GM12878 (cell line): Measurements from ENCODE around the gene LRRN2. TPM values are rescaled to one million over a fixed set of nuclear protein-coding genes. Genes with fewer than 3 reads are reported as not detected.

ENCODE experiments used
- ATAC-seq: fragments of 200-7000 bp; cut with Tn5 transposase; 3 replicates; pipeline ENCODE4 v1.9.1; 2020; ENCODE audit warnings: mild to moderate bottlenecking, moderate library complexity
- BruUV-seq: library from RNA; stranded (reverse); fragments of 400-500 nt; replicated peaks from 2 replicates; lab custom pipeline; 2021; lab: Mats Ljungman, UMichigan
- CTCF ChIA-PET: fragments of 300-600 bp; sonication (Branson Sonifier 250); formaldehyde crosslinking; extraction: SDS; loops from one replicate; lab custom pipeline; 2021; ENCODE audit warnings: inconsistent platforms; lab: Yijun Ruan, JAX
- POLR2A ChIA-PET: fragments of 350-600 bp; formaldehyde crosslinking; extraction: SDS; loops from one replicate; lab custom pipeline; 2021; ENCODE audit warnings: inconsistent platforms; lab: Charles Lee
- RAD21 ChIA-PET: fragments of 300-600 bp; sonication (Branson Sonifier 250); formaldehyde crosslinking; loops from one replicate; lab custom pipeline; 2023; ENCODE audit warnings: antibody characterized with exemption; ENCODE audit not compliant: unreplicated experiment; lab: Charles Lee
- SMC1A ChIA-PET: fragments of 300-600 bp; sonication (Branson Sonifier 250); formaldehyde crosslinking; loops from one replicate; lab custom pipeline; 2023; ENCODE audit not compliant: unreplicated experiment, uncharacterized antibody; lab: Charles Lee
- DNase-seq: peaks from one replicate; pipeline ENCODE4 v3.0.0-alpha.2; 2011; ENCODE audit warnings: low read depth, low spot score
- FAIRE-seq: peaks from 3 replicates; lab custom pipeline; 2011; peaks lifted over from hg19 to GRCh38; lab: Jason Lieb, UNC
- H2AFZ ChIP-seq: 2 replicates; pipeline ENCODE4 v1.6.0; 2011; ENCODE audit warnings: low read depth, low read length, control low read depth; ENCODE audit not compliant: control insufficient read depth
- H3K27ac ChIP-seq: 2 replicates; pipeline ENCODE4 v1.5.1; 2011; ENCODE audit warnings: control low read depth; ENCODE audit not compliant: control insufficient read depth, insufficient read depth
- H3K27me3 ChIP-seq, 2 experiments: replicated peaks in 1 of 2; 2 replicates each; pipeline versions ENCODE4 v1.6.0 to v1.6.1; 2011; ENCODE audit warnings: low read length in 1 of 2; ENCODE audit not compliant: control insufficient read depth in 2 of 2, insufficient read depth in 2 of 2
- H3K36me3 ChIP-seq, 2 experiments: 2 replicates each; pipeline ENCODE4 v1.5.1; 2011; ENCODE audit warnings: low read length in 1 of 2; ENCODE audit not compliant: control insufficient read depth in 2 of 2, insufficient read depth in 2 of 2
- H3K4me1 ChIP-seq: 2 replicates; pipeline ENCODE4 v1.6.1; 2011; ENCODE audit warnings: mild to moderate bottlenecking, low read length, moderate library complexity, mixed read lengths; ENCODE audit not compliant: control insufficient read depth, insufficient read depth
- H3K4me2 ChIP-seq: 2 replicates; pipeline ENCODE4 v1.6.0; 2011; ENCODE audit warnings: control low read depth; ENCODE audit not compliant: control insufficient read depth, insufficient read depth
- H3K4me3 ChIP-seq: fragments of 200-600 bp; sonication (generic); 2 replicates; pipeline ENCODE4 v1.5.1; 2016
- H3K79me2 ChIP-seq: 2 replicates; pipeline ENCODE4 v1.6.0; 2011; ENCODE audit warnings: low read length; ENCODE audit not compliant: control insufficient read depth, insufficient read depth
- H3K9ac ChIP-seq: 2 replicates; pipeline ENCODE4 v1.8.0; 2011; ENCODE audit warnings: low read length, control low read depth, mixed read lengths; ENCODE audit not compliant: control insufficient read depth, insufficient read depth
- H3K9me3 ChIP-seq: replicated peaks from 3 replicates; pipeline ENCODE4 v1.5.1; 2011; ENCODE audit warnings: mild to moderate bottlenecking, low read length; ENCODE audit not compliant: control insufficient read depth, insufficient read depth
- H4K20me1 ChIP-seq: 2 replicates; pipeline ENCODE4 v1.6.0; 2011; ENCODE audit not compliant: control insufficient read depth, insufficient read depth
- BHLHE40 ChIP-seq, 2 experiments: fragments of 450-650 bp in 1 of 2; IDR thresholded peaks; 2 replicates each; pipeline ENCODE4 v1.6.1; 2011 to 2017; ENCODE audit warnings: low read depth in 2 of 2, borderline replicate concordance in 1 of 2, improper control_type of control experiment in 1 of 2, low read length in 1 of 2, mild to moderate bottlenecking in 1 of 2
- CHD1 ChIP-seq: IDR thresholded peaks from 2 replicates; pipeline ENCODE4 v1.6.1; 2012; ENCODE audit warnings: low read depth, low read length, improper control_type of control experiment
- DPF2 ChIP-seq: fragments of 450-650 bp; IDR thresholded peaks from 2 replicates; pipeline ENCODE4 v1.6.1; 2017; ENCODE audit warnings: mild to moderate bottlenecking
- HCFC1 ChIP-seq: fragments of 150-350 bp; IDR thresholded peaks from 2 replicates; pipeline ENCODE4 v1.6.1; 2014; ENCODE audit warnings: low read length
- KDM1A ChIP-seq: fragments of 200-600 bp; sonication (generic); IDR thresholded peaks from 2 replicates; pipeline ENCODE4 v1.6.1; 2016; ENCODE audit warnings: borderline replicate concordance
- KLF5 ChIP-seq: fragments of 450-650 bp; IDR thresholded peaks from 2 replicates; pipeline ENCODE4 v1.6.1; 2014; ENCODE audit warnings: mild to moderate bottlenecking; ENCODE audit not compliant: partially characterized antibody
- MEF2A ChIP-seq: IDR thresholded peaks from 2 replicates; pipeline ENCODE4 v1.6.1; 2011; ENCODE audit warnings: low read depth, mild to moderate bottlenecking, low read length, moderate library complexity; ENCODE audit not compliant: insufficient read depth
- MTA2 ChIP-seq: fragments of 450-650 bp; IDR thresholded peaks from 2 replicates; pipeline ENCODE4 v1.6.1; 2016; ENCODE audit warnings: low read depth, mild to moderate bottlenecking, moderate library complexity
- MXI1 ChIP-seq: fragments of 150-350 bp; IDR thresholded peaks from 2 replicates; pipeline ENCODE4 v1.6.1; 2011; ENCODE audit warnings: low read depth, mild to moderate bottlenecking, inconsistent platforms, low read length, improper control_type of control experiment
- MYB ChIP-seq: fragments of 150-350 bp; IDR thresholded peaks from 2 replicates; pipeline ENCODE4 v1.6.1; 2014; ENCODE audit warnings: mild to moderate bottlenecking, low read depth, low read length, borderline replicate concordance
- NFIC ChIP-seq: IDR thresholded peaks from 2 replicates; pipeline ENCODE4 v1.6.1; 2012; ENCODE audit warnings: low read depth, mild to moderate bottlenecking, inconsistent platforms, low read length, moderate library complexity
- RAD51 ChIP-seq: fragments of 450-650 bp; IDR thresholded peaks from 2 replicates; pipeline ENCODE4 v1.6.1; 2016; ENCODE audit warnings: moderate library complexity, mild to moderate bottlenecking, inconsistent platforms
- SREBF1 ChIP-seq: IDR thresholded peaks from 2 replicates; pipeline ENCODE4 v1.6.1; 2012; ENCODE audit warnings: mild to moderate bottlenecking, low read length
- SUPT20H ChIP-seq: IDR thresholded peaks from 2 replicates; pipeline ENCODE4 v1.6.1; 2011; ENCODE audit warnings: low read depth, mild to moderate bottlenecking, low read length, moderate library complexity, borderline replicate concordance; ENCODE audit not compliant: control insufficient read depth
- ZNF24 ChIP-seq: fragments of 450-650 bp; IDR thresholded peaks from 2 replicates; pipeline ENCODE4 v1.6.1; 2017; ENCODE audit warnings: antibody characterized with exemption, mild to moderate bottlenecking
- WGBS: methylation state at CpG from one replicate; pipeline ENCODE4 v1.1.6; 2016; ENCODE audit warnings: low lambda C conversion rate; ENCODE audit not compliant: insufficient replicate concordance, insufficient coverage; ENCODE audit errors: missing lambda C conversion rate; 5-methylcytosine and 5-hydroxymethylcytosine counted together
- in situ Hi-C: fragments of 300-500 bp; cut with MboI; formaldehyde crosslinking; loops from 9 replicates; pipeline ENCODE4 v1.14.3; 2018; ENCODE audit warnings: mixed read lengths
- intact Hi-C: fragments of 100-400 bp; cut with micrococcal nuclease; formaldehyde crosslinking; loops from one replicate; pipeline ENCODE4 v1.14.2; 2022; ENCODE audit not compliant: unreplicated experiment
- polyA plus RNA-seq, 11 experiments: library from polyadenylated mRNA; depleted of rRNA in 4 of 11; unstranded in 6 of 11; stranded (reverse) in 5 of 11; fragments of >200 nt; fragmentation: Nextera tagmentation in 4 of 11; fragmentation: Illumina TruSeq in 1 of 11; extraction: Ambion mirVana in 4 of 11; extraction: Trizol in 1 of 11; gene quantifications; 1 replicate in 1 of 11; 2 replicates in 10 of 11; pipeline versions ENCODE4 v1.2.1 to v1.2.3, GENCODE V29; 2011 to 2016; ENCODE audit warnings: inconsistent platforms in 2 of 11, missing spikeins in 2 of 11, low read depth in 1 of 11
- total RNA-seq, 4 experiments: library from RNA; depleted of rRNA in 3 of 4; stranded (reverse); fragments of >200 nt in 3 of 4; fragmentation: Illumina TruSeq in 1 of 4; extraction: Trizol in 1 of 4; gene quantifications; 2 replicates each; pipeline versions ENCODE4 v1.2.1 to v1.2.3, GENCODE V29; 2013 to 2021
- TF ChIP-seq, protein P1 (sequence below): fragments of 150-350 bp; IDR thresholded peaks from 2 replicates; pipeline ENCODE4 v1.6.1; 2016; ENCODE audit warnings: low read depth, low read length

The LRRN2 gene
- total and polyA plus RNA-seq, 10 of the 15 experiments (the other 5 are each of a cell fraction or from before 2014, with no cell fraction given), result not detected

DNA sequence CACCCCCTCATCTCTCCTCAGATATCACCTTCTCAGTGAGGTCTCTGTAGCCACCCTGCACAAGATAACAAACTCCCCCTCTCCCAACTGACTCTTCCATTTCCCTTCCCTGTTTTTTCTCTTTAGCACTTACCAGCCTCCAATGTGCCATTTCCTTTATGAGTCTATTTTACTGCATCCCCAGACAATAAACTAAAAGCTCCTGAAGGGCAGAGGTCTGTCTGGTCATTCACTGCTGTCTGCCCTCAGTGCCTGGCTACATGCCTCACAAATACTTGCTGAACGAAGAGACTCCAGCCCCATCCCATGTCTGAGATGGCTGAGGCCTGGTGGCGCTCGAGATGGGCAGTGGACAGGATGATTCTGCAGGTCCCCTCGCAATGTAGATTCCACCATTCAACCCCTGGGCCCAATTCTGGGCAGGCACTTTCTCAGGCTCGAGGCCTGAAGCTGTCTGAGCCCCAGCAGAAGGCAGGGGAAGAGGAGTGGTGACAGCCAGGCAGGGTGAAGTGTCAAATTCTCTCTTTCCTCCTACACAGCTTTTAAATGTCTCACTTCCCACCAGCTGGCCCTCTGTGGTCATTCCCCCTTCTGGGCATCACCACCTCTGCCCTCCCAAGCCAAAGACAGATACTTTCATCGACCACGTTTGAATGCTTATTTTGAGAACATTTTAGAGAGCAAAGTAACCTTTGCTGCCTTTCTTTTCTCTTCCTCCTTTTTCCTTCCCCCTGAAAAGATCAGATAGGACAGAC lies 6.6 kb downstream of the LRRN2 start:
- DNase-seq, result no peak
- Histone ChIP-seq H3K27me3 (peaks cover 6 to 10% of the 10 kb centered on the region in 2 experiments; a peak in 3 of 4 replicates), H3K36me3 (no peaks in the 10 kb centered on the region), H3K4me1 (no peaks in the 10 kb centered on the region), H3K4me2 (no peak overlapping the region), H4K20me1 (no peaks in the 10 kb centered on the region; the same call in 1 of the 2 replicates), H3K9ac (no peak overlapping the region), H3K79me2 (no peaks in the 10 kb centered on the region), H3K9me3 (no peaks in the 10 kb centered on the region)
- ATAC-seq, result no peak
- SMC1A ChIA-PET, result no interaction called here
- in situ Hi-C loops, result no loop called here
- no TSS peak for BruUV-seq
- RAD21 ChIA-PET, result interaction anchor here (0.6 to 1.5 kb wide), 2 partner anchors 128 to 979 kb away, joined by 3 read pairs; no protein-coding TSS in a partner anchor
- no peak for TF ChIP-seq MXI1
- TF ChIP-seq CHD1, result no peak
- no peak for TF ChIP-seq SUPT20H
- no peak for TF ChIP-seq ZNF24
- no peak for TF ChIP-seq HCFC1
- TF ChIP-seq NFIC, result no peak
- TF ChIP-seq, protein P1, sequence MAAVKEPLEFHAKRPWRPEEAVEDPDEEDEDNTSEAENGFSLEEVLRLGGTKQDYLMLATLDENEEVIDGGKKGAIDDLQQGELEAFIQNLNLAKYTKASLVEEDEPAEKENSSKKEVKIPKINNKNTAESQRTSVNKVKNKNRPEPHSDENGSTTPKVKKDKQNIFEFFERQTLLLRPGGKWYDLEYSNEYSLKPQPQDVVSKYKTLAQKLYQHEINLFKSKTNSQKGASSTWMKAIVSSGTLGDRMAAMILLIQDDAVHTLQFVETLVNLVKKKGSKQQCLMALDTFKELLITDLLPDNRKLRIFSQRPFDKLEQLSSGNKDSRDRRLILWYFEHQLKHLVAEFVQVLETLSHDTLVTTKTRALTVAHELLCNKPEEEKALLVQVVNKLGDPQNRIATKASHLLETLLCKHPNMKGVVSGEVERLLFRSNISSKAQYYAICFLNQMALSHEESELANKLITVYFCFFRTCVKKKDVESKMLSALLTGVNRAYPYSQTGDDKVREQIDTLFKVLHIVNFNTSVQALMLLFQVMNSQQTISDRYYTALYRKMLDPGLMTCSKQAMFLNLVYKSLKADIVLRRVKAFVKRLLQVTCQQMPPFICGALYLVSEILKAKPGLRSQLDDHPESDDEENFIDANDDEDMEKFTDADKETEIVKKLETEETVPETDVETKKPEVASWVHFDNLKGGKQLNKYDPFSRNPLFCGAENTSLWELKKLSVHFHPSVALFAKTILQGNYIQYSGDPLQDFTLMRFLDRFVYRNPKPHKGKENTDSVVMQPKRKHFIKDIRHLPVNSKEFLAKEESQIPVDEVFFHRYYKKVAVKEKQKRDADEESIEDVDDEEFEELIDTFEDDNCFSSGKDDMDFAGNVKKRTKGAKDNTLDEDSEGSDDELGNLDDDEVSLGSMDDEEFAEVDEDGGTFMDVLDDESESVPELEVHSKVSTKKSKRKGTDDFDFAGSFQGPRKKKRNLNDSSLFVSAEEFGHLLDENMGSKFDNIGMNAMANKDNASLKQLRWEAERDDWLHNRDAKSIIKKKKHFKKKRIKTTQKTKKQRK, result no peak
- TF ChIP-seq KDM1A, result no peak
- TF ChIP-seq MEF2A, result no peak
- no peak for TF ChIP-seq BHLHE40 (IDR thresholded peaks at IDR 0.05; ENCODE audit: borderline replicate concordance in 1 of 2, low read depth in 2 of 2, low read length in 1 of 2)
- no peak for TF ChIP-seq MTA2
- no peak for TF ChIP-seq MYB
- no peak for TF ChIP-seq SREBF1
- TF ChIP-seq KLF5, result no peak
- TF ChIP-seq DPF2, result no peak
- no peak for TF ChIP-seq RAD51
- TF ChIP-seq, all 136 proteins: peak for 0
- ChIA-PET POLR2A (no interaction called here), CTCF (interaction anchor here (0.7 to 1.8 kb wide), 4 partner anchors 85 to 264 kb away, joined by 3 to 4 read pairs (median 3); no protein-coding TSS in a partner anchor)
- no peak overlapping the region for H2AFZ ChIP-seq
- 1% methylated on average over 7 of the region's 7 CpGs for WGBS
- no peak overlapping the region for H3K27ac ChIP-seq
- intact Hi-C loops, result no loop called here
- H3K4me3 ChIP-seq, result no peak overlapping the region
- FAIRE-seq, result no peak
